ENCODE measurements around the gene CUBN.
"Not testable (repeated sequence)": the region's sequence is repeated elsewhere in the genome, so short reads cannot be mapped to it uniquely, and the experiment has no call there.

The CUBN gene

DNA sequence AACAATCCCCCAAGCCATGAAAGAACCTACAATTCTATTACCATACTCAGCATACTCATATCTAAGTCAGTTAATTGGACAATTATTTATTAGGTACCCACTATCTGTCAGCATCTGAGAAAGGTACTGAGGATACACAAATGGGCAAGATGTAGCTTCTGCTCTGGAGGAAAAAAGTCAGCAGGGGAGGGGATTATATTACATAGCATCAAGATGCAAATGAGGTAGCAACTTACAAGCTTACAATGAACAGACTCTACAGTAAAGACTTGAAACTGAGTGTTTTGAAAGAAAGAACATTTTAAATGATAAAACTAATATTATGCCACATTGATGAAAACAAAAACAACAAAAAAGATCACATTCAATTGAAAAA is 10.8 kb upstream of the CUBN start:
- no peak for DNase-seq

- no peak for DNase-seq
Observed at GRCh38 chr10:17138460-17139042, 8.9 kb upstream of the CUBN start.

GRCh38 chr10:17134737-17135260 is 5.2 kb upstream of the CUBN start:
- no peak for DNase-seq

DNA sequence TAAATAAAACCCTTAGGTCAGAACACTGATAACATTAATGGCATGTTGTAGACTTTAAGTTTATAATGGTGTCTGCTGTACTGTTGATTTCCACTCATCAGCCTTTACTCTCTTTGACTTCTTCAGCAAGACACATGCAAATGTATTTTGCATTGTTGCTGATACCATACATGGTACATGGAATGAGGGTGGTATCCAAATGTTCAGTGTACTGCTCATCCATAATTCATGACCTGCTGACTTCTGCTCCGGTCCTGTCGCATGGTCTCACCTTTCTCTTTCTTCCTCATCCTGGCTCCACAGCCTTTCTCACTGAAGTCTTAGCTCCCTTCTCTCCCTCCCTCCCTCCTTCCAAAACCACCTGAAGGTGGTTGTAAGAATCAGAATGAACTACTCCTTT is 4.7 kb upstream of the CUBN start:
- DNase-seq, result no peak

GRCh38 chr10:17128261-17128660 is 1.4 kb downstream of the CUBN start:
- no peak for DNase-seq

- DNase-seq, result no peak
Observed at GRCh38 chr10:17126327-17126726, 3.3 kb downstream of the CUBN start.

DNA sequence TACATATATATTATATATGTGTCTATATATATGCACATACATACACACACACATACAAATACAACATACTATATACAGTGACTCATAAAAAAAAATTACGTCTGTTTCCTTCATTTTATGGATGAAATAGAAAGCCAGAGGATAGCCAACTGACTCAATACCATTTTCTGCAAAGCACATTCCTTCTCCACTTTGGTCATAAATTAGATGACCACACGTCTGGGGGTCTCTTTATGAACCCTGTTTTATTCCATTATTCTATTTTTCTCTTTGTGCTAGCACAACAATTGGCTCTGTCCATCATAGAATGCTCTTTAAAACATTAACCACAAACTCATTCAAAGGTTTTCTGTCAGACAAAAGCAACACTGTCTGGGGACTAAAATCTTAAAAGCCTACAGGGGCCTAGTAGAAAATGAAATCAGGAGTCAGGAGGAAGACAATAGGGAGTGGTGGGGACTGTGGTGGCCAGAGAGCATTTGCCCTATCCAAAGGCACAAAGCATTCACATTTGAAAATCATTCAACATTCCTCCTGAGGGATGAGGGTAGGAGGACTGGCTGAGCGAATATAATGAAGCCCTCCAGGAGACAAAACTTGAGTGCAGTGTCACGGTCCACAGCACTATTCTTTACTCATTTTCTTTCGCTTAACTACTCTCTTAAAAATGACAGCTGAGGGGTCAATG is 4.3 kb downstream of the CUBN start:
- no peak for DNase-seq

- DNase-seq, result no peak
Observed at GRCh38 chr10:17123961-17124360, 5.7 kb downstream of the CUBN start.

DNA sequence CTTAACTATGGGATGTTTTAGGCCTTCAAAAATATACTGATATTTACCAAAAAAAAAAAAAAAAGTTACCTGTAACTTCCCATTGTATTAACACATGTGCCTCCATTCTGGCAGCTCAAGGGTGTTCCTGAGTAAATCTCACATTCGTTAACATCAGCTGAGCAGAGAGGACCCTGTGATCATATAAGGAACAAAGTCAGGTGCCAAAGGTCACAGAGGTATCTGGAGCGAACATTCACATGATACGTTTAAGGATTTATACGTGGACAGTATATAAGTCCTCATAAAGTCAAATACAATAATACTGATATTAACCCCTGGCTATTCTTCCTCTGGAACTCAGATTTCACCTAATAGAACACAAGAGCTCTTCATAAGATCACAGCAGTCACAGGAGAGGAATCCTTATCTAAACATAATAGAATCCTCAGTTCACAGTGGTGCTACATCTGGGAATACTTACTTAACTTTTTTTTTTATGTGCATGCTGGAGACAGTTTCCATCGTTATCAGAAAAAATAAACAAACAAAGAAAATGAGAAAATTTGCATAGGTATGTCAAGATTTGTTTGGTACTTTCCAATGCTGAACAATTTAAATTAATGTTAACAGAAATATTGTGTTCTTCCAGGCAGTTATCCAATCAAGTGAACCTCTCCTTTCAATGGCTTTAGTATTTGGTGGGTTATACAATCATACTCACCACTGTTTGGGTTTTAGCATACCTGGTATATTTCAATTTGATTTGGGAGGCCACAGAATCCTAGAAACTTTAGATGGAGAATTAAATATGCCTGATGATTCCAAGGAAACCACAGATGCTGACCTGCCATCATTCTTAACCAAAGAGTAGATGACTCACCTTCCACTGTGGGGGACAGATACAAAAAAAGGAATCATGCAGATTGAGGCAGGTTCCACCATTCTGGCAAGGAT is 6.6 kb downstream of the CUBN start:
- no peak for DNase-seq

- no peak for DNase-seq
Observed at GRCh38 chr10:17122052-17122451, 7.6 kb downstream of the CUBN start.

GRCh38 chr10:17120694-17121093 is 8.9 kb downstream of the CUBN start:
- no peak for DNase-seq

DNA sequence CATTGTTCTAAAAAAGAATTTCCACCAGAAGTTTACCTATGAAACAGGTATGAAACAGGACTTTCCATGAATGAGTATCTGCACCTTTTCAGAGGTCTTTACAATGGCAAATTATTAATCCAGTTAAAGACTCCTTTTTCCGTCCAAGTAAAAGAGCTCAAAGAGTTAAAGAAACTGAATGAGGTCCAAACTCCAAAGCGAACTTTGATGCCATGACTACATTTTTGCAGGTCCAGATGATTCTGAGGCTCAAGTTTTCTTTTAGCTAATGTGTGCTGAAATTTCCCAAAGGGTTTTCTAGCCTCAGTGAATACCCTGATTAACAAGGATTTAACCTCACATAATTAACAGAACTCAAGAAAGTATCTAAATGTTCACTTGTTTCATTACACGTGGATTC is 9.8 kb downstream of the CUBN start:
- DNase-seq, result no peak

GRCh38 chr10:17116193-17116592 is 13.4 kb downstream of the CUBN start:
- no peak for DNase-seq

GRCh38 chr10:17115683-17116082 is 13.9 kb downstream of the CUBN start:
- DNase-seq, result no peak

DNA sequence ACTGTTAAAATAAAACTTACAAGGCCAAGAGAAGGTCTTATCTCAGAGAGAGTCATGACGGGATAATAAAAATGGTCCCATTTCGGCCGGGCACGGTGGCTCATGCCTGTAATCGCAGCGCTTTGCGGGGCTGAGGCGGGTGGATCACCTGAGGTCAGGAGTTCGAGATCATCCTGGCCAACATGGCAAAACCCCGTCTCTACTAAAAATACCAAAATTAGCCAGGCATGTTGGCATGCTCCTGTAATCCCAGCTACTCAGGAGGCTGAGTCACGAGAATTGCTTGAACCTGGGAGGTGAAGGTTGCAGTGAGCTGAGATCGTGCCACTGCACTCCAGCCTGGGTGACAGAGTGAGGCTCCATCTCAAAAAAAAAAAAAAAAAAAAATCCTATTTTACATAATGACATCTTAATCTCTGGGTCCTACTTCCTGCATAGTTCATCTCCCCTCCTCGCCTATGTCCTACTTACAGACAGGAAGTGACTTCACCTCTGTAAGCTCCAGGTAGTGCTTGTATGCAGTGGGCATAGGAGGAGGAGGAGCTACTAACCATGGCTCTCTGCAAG is 14.7 kb downstream of the CUBN start:
- DNase-seq, result not testable (repeated sequence)

GRCh38 chr10:17113889-17114540 is 15.6 kb downstream of the CUBN start:
- DNase-seq, result no peak

- no peak for DNase-seq
Observed at GRCh38 chr10:17113346-17113745, 16.3 kb downstream of the CUBN start.

- DNase-seq, result no peak
Observed at GRCh38 chr10:17112566-17112965, 17.0 kb downstream of the CUBN start.

GRCh38 chr10:17109475-17110207 is 20.0 kb downstream of the CUBN start:
- DNase-seq, result no peak

GRCh38 chr10:17109046-17109445 is 20.6 kb downstream of the CUBN start:
- no peak for DNase-seq

DNA sequence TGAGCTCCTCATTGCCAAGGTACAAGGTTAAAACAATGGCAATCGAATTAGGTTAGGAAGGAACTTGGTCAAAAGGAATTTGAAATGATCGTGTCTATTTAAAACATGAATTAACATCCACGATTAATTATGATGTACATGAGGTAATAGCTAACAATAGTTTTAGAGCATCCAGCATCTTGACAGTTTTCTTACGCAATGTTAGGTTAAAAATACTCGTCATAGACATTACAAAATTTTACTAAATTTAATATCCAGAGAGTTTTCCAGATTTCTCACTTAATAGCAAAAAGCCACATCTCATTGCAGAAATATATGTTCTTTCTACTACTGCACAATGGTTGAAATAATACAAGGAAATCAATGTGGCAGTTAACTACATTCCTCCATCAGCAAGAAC is 22.6 kb downstream of the CUBN start:
- DNase-seq, result no peak

DNA sequence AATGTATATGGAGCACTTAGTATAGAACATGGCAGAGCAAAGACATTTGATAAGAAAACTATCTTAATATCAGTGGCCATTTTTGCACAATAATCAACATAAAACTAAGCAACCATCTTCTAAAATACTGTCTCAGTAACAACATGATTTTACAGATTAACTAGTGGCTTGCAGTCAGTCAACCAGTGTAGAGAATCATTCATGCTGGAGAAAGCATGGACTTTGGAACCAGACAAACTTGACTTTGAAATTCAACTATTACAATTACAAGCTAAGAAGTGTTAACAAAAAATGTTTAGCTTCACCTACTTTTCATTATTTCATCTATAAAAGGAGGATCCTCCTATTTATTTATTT is 27.7 kb downstream of the CUBN start:
- no peak for DNase-seq
